ENCODE measurements around the gene MAGI2.

- no peak for TF ChIP-seq CTCF (IDR thresholded peaks at IDR 0.05)
- no peak for TF ChIP-seq POLR2AphosphoS5 (IDR thresholded peaks at IDR 0.05)
Observed at GRCh38 chr7:78052112-78052511, 1401.4 kb downstream of the MAGI2 start.

Data from breast epithelium (tissue), 3 donors.